ENCODE data around the gene TXNL1.

DNA sequence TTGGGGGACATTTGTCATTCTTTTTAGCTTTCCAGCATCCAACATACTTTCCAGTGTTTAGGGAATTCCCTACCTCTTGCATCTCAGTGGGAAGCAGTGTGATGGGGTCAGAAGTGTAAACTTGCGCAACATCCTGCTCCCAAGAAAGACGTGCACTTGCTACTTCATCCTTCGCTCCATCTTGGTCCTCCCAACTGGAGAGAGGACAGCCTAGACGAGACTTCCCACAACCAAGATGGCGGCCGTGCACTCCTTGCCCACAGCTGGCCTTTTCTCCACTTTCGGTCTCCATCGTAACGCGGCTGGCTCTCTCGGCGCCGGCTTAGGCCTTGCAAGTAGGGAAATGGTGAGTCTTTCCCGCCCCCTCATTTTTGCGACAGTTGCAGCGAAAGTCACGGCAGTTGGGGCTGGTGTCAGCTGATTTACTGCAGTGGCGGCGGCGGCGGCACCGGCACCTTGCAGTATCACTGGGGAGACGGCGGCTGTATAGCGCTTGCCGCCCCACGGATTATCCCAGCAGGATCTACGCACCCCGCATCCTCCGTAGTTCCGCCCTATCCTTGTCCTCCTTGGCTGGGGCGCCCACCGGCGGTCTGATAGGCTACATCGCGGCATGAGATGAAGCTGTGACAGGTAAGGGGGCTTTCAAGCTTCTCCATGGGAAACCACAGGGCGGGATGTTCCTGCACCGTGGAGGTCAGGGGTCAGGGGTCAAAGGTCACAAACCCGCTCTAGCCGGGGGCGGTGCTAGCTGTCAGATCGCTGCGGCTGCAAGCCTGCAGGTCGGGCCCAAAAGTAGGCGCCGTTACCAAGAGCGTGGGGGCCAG is 12.8 kb upstream of the TXNL1 start, which contains the start of gene WDR7:
- TF ChIP-seq, protein P1, sequence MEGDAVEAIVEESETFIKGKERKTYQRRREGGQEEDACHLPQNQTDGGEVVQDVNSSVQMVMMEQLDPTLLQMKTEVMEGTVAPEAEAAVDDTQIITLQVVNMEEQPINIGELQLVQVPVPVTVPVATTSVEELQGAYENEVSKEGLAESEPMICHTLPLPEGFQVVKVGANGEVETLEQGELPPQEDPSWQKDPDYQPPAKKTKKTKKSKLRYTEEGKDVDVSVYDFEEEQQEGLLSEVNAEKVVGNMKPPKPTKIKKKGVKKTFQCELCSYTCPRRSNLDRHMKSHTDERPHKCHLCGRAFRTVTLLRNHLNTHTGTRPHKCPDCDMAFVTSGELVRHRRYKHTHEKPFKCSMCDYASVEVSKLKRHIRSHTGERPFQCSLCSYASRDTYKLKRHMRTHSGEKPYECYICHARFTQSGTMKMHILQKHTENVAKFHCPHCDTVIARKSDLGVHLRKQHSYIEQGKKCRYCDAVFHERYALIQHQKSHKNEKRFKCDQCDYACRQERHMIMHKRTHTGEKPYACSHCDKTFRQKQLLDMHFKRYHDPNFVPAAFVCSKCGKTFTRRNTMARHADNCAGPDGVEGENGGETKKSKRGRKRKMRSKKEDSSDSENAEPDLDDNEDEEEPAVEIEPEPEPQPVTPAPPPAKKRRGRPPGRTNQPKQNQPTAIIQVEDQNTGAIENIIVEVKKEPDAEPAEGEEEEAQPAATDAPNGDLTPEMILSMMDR (IDR thresholded peaks at IDR 0.05; ENCODE audit: low read length) = no peak
- TF ChIP-seq EZH2 (optimal IDR thresholded peaks at IDR 0.05; ENCODE audit: low read depth, low read length) = no peak
